Gastroesophageal sphincter (tissue), 3 donors: Measurements from ENCODE around the gene ATF5.

Source experiments
- CTCF ChIP-seq, 4 experiments: fragments of 200-600 bp in 2 of 4; fragments of 450-650 bp in 2 of 4; sonication (generic) in 1 of 4; IDR thresholded peaks; one replicate each; pipeline ENCODE4 v1.5.1; 2017 to 2019; ENCODE audit warnings: antibody characterized with exemption in 4 of 4, mild to moderate bottlenecking in 2 of 4, moderate library complexity in 2 of 4
- EP300 ChIP-seq: sonication (generic); formaldehyde crosslinking; IDR thresholded peaks from one replicate; pipeline ENCODE4 v1.6.1; 2017; ENCODE audit warnings: antibody characterized with exemption, mild to moderate bottlenecking
- POLR2A ChIP-seq, 2 donors: fragments of 450-650 bp; IDR thresholded peaks; one replicate each; pipeline ENCODE4 v1.6.1; 2017; ENCODE audit warnings: antibody characterized with exemption in 2 of 2, mild to moderate bottlenecking in 2 of 2, moderate library complexity in 1 of 2
- POLR2AphosphoS5 ChIP-seq: sonication (generic); formaldehyde crosslinking; IDR thresholded peaks from one replicate; pipeline ENCODE4 v1.6.1; 2017; ENCODE audit warnings: antibody characterized with exemption

GRCh38 chr19:49976496-49976895 lies 47.5 kb downstream of the ATF5 start:
- no peak for TF ChIP-seq CTCF (IDR thresholded peaks at IDR 0.05)
- no peak for TF ChIP-seq POLR2A (IDR thresholded peaks at IDR 0.05)
- no peak for TF ChIP-seq POLR2AphosphoS5
- TF ChIP-seq EP300, result no peak
